Osteoblast (primary cell): Measurements from ENCODE around the gene G0S2. TPM values are rescaled to one million over a fixed set of nuclear protein-coding genes. Genes with fewer than 3 reads are reported as not detected.
A peak's percentile ranks its signal among the peaks of the same experiment; 100 is the strongest.
"Not testable (repeated sequence)": the region's sequence is repeated elsewhere in the genome, so short reads cannot be mapped to it uniquely, and the experiment has no call there.

ENCODE experiments used
- DNase-seq: peaks from one replicate; pipeline ENCODE4 v3.0.0; 2011; ENCODE audit warnings: low spot score, mixed read lengths; ENCODE audit not compliant: insufficient read length; ENCODE audit errors: missing footprints
- H2AFZ ChIP-seq: 2 replicates; pipeline ENCODE4 v1.6.0; 2011; ENCODE audit warnings: mild to moderate bottlenecking, low read length
- H3K27ac ChIP-seq: 2 replicates; pipeline ENCODE4 v1.5.1; 2011; ENCODE audit warnings: mild to moderate bottlenecking, low read depth, low read length, moderate library complexity
- H3K27me3 ChIP-seq: 2 replicates; pipeline ENCODE4 v1.6.0; 2012; ENCODE audit warnings: mild to moderate bottlenecking, control low read depth, inconsistent platforms, low read length, moderate library complexity; ENCODE audit not compliant: insufficient read depth
- H3K36me3 ChIP-seq: 2 replicates; pipeline ENCODE4 v1.5.1; 2011; ENCODE audit warnings: mild to moderate bottlenecking, low read length, control low read depth, moderate library complexity; ENCODE audit not compliant: insufficient read depth
- H3K4me1 ChIP-seq: 2 replicates; pipeline ENCODE4 v1.5.1; 2011; ENCODE audit warnings: mild to moderate bottlenecking, low read length, control low read depth, moderate library complexity; ENCODE audit not compliant: insufficient read depth
- H3K4me2 ChIP-seq: 2 replicates; pipeline ENCODE4 v1.6.0; 2011; ENCODE audit warnings: mild to moderate bottlenecking, low read length; ENCODE audit not compliant: insufficient read depth
- H3K4me3 ChIP-seq: fragments of 200-600 bp; sonication (generic); 3 replicates; pipeline ENCODE4 v1.5.1; 2012; ENCODE audit warnings: mild to moderate bottlenecking, low read length, inconsistent platforms; ENCODE audit not compliant: insufficient read depth
- H3K79me2 ChIP-seq: 2 replicates; pipeline ENCODE4 v1.6.0; 2012; ENCODE audit warnings: mild to moderate bottlenecking, low read length, control low read depth, inconsistent platforms; ENCODE audit not compliant: insufficient read depth
- H3K9me3 ChIP-seq: 2 replicates; pipeline ENCODE4 v1.5.1; 2011; ENCODE audit warnings: low read depth, low read length, control low read depth
- H4K20me1 ChIP-seq: 2 replicates; pipeline ENCODE4 v1.6.0; 2012; ENCODE audit warnings: mild to moderate bottlenecking, low read length, control low read depth; ENCODE audit not compliant: insufficient read depth
- CTCF ChIP-seq: IDR thresholded peaks from 2 replicates; pipeline ENCODE4 v1.5.1; 2011; ENCODE audit warnings: mild to moderate bottlenecking, low read depth, low read length, moderate library complexity; ENCODE audit errors: extremely low read depth
- total RNA-seq: library from RNA; depleted of rRNA; stranded (reverse); fragments of >200 nt; gene quantifications from 2 replicates; pipeline ENCODE4 v1.2.3, GENCODE V29; 2012

Gene G0S2
- total RNA-seq, 1 donor, result 10.5 TPM

- Histone ChIP-seq H2AFZ (no peak overlapping the region), H3K27ac (no peak overlapping the region), H3K4me2 (no peak overlapping the region), H3K36me3 (no peaks in the 10 kb centered on the region), H3K27me3 (peaks cover 18% of the 10 kb centered on the region), H3K4me3 (no peak overlapping the region), H3K4me1 (peaks cover 12% of the 10 kb centered on the region), H3K9me3 (no peaks in the 10 kb centered on the region), H4K20me1 (no peaks in the 10 kb centered on the region), H3K79me2 (no peaks in the 10 kb centered on the region)
- no peak for TF ChIP-seq CTCF
- peak; percentile 47 for DNase-seq
Observed at GRCh38 chr1:209692296-209692695, 17.1 kb downstream of the G0S2 start.

- peaks cover 10% of the 10 kb centered on the region for H3K4me1 ChIP-seq
- no peaks in the 10 kb centered on the region for H3K9me3 ChIP-seq
- no peaks in the 10 kb centered on the region for H3K79me2 ChIP-seq
- TF ChIP-seq CTCF, result peak; percentile 94
- H3K27me3 ChIP-seq, result peaks cover 18% of the 10 kb centered on the region
- peak; percentile 75 for DNase-seq
- no peaks in the 10 kb centered on the region for H4K20me1 ChIP-seq
- no peak overlapping the region for H2AFZ ChIP-seq
- no peak overlapping the region for H3K4me3 ChIP-seq
- H3K36me3 ChIP-seq, result no peaks in the 10 kb centered on the region
- no peak overlapping the region for H3K4me2 ChIP-seq
- H3K27ac ChIP-seq, result no peak overlapping the region
Observed at GRCh38 chr1:209692745-209693504, 17.7 kb downstream of the G0S2 start.

- no peak overlapping the region for H3K27ac ChIP-seq
- H3K27me3 ChIP-seq, result peaks cover 21% of the 10 kb centered on the region
- no peaks in the 10 kb centered on the region for H3K79me2 ChIP-seq
- no peak overlapping the region for H3K4me3 ChIP-seq
- H3K9me3 ChIP-seq, result no peaks in the 10 kb centered on the region
- no peak overlapping the region for H3K4me2 ChIP-seq
- TF ChIP-seq CTCF, result no peak
- no peaks in the 10 kb centered on the region for H3K36me3 ChIP-seq
- no peaks in the 10 kb centered on the region for H4K20me1 ChIP-seq
- H2AFZ ChIP-seq, result no peak overlapping the region
- no peaks in the 10 kb centered on the region for H3K4me1 ChIP-seq
- DNase-seq, result no peak
Observed at GRCh38 chr1:209696673-209697072, 21.5 kb downstream of the G0S2 start.

GRCh38 chr1:209697126-209697525 lies 21.9 kb downstream of the G0S2 start:
- Histone ChIP-seq H2AFZ (no peak overlapping the region), H3K4me2 (no peak overlapping the region), H3K27ac (no peak overlapping the region), H3K9me3 (no peaks in the 10 kb centered on the region), H3K36me3 (no peaks in the 10 kb centered on the region), H3K4me3 (no peak overlapping the region), H3K27me3 (peaks cover 21% of the 10 kb centered on the region), H3K4me1 (no peaks in the 10 kb centered on the region), H4K20me1 (no peaks in the 10 kb centered on the region), H3K79me2 (no peaks in the 10 kb centered on the region)
- no peak for DNase-seq
- TF ChIP-seq CTCF, result no peak

GRCh38 chr1:209700686-209701085 lies 25.5 kb downstream of the G0S2 start:
- H2AFZ ChIP-seq, H3K79me2 ChIP-seq, H3K4me2 ChIP-seq, H3K4me1 ChIP-seq, H4K20me1 ChIP-seq, H3K9me3 ChIP-seq, H3K36me3 ChIP-seq, H3K27ac ChIP-seq, H3K4me3 ChIP-seq, H3K27me3 ChIP-seq, DNase-seq: not testable (repeated sequence)
